GM18519 (cell line): ENCODE measurements around the gene NTRK3.

ENCODE experiments used
- ATAC-seq: cut with Tn5 transposase; IDR thresholded peaks from one replicate; pipeline ENCODE4 v1.9.1; 2021; ENCODE audit warnings: mild to moderate bottlenecking, moderate library complexity; ENCODE audit not compliant: unreplicated experiment, low FRiP score

The NTRK3 gene

GRCh38 chr15:88258093-88258641, 1.6 kb upstream of the NTRK3 start:
- ATAC-seq = no peak

DNA sequence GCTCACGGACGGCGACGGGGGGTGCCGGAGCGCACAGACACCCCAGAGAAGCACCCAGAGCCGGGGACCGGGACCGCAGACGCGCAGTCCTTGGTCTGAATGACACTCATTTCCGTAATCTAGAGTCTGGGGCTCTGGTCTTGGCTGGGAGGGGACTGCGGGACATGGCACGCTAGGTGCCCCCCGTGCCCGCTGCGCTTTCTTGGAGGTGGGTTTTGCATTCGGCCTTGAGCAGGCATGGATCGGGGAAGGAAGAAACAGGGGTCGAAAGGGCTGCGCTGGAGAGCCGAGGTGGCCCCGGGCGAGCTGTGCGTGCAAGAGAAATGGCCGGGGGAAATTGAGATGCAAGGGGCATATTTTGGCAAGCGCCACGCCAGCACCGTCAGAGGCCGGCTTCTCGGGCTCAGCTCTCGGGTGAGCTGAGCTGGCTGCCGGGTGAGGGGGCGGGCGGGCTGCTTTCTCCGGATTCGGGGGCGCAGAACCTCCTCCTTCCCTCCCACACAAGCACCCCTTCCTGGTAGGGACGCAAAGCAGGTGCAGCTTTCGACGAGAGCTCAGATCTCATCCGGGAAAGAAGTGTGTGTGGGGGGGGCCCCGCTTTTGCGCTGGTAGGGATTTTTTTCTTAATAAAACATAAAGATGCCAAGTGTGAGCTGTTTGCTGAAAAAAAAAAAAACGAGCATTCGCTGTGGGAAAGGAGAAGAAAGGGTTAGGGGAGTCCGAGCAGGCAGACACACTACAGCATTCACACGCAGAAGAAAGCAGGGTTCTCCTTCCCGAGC, 963 bp upstream of the NTRK3 start:
- ATAC-seq = no peak

GRCh38 chr15:88255484-88256278, 858 bp downstream of the NTRK3 start:
- no peak for ATAC-seq

- ATAC-seq = no peak
Measured at GRCh38 chr15:88255087-88255483, 1.5 kb downstream of the NTRK3 start.

DNA sequence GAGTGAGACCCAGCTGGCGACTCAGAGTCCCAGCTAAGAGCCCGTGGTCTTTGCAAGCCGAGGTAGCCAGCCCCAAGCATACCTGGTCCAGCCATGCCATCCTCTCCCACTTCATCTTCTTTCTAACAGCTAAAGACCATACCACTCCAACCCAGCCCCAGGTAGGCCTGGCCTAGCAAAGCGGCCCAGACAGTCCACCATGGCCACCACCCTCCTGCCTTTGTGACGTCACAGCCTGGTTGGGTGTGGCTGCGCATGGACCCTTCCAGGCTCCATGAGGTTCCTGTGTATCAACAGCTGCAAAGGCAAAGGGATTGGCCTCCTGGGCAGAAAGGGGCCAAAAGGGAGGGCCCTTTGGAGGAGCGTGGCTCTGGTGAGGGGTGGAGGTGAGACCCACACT, 4.1 kb downstream of the NTRK3 start:
- ATAC-seq = no peak

GRCh38 chr15:88250826-88251225, 5.7 kb downstream of the NTRK3 start:
- no peak for ATAC-seq

- no peak for ATAC-seq
Measured at GRCh38 chr15:88249220-88249619, 7.3 kb downstream of the NTRK3 start.

GRCh38 chr15:88247914-88248313, 8.6 kb downstream of the NTRK3 start:
- ATAC-seq = no peak

- peak; percentile 70 for ATAC-seq
Measured at GRCh38 chr15:88246666-88247446, 9.7 kb downstream of the NTRK3 start.

DNA sequence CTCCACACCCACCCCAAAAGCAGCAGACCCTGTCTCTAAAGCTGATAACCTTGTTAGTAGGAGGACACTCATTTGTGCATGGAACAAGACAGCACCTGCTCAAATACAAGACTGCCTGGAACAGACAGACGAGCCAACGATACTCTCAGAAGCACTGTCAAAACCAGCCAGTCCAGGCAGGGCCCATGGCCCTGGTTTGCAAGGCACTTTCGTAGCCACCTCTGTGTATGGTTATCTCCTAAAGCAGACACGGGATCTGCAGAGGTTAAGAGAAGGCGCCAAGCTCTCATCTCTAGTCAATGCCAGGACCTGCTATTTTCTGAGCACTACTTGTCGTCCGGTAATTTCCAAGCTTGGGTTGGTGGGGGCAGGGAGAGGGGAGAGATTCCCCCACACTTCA, 10.5 kb downstream of the NTRK3 start:
- ATAC-seq = no peak

- no peak for ATAC-seq
Measured at GRCh38 chr15:88243895-88244787, 12.4 kb downstream of the NTRK3 start.

DNA sequence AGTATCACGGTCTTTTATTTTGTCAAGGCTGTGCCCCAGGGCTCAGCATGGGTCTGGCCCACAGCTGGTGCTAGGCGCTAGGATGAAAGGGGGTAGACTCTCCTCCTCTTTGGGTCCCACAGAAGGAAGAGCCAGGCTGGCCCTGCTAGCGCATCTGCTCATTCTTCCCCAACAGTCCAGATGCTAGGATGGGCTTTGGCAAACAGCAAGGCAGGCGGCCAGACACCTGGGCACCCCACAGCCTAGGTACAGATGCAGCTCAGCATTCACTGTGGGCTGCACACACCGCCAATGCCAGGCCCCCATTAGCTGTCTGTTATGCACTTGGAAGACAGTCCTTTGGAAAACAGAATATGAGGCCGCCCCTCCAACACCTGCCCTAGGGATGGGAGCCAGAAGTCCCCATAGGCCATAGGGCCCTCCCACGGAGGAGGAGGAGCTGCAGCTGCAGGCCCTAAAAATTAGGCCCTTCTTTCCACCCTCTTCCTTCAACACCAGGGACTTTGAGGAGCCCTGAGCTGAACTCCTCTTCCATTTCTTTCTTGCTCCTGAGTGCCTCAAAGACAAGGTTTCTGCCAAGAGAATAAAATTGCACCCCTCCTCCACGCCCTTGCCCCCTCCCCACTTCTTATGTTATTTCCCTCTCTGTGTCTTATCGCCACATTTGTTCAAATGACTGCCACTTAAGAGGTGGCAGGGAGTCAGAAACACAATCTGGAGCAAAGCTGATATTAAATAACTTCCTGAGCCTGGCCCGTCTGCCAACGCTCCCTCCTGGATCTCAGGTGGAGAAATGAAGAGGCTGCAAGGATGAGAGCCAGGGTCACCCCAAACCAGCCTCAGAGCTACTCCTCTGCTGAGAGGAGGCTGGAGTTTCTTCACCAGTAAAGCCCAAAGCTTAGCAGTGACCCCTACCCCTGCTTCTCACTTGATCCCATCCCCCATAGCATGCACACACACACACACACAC, 13.7 kb downstream of the NTRK3 start:
- no peak for ATAC-seq

- no peak for ATAC-seq
Measured at GRCh38 chr15:88241461-88241860, 15.1 kb downstream of the NTRK3 start.

DNA sequence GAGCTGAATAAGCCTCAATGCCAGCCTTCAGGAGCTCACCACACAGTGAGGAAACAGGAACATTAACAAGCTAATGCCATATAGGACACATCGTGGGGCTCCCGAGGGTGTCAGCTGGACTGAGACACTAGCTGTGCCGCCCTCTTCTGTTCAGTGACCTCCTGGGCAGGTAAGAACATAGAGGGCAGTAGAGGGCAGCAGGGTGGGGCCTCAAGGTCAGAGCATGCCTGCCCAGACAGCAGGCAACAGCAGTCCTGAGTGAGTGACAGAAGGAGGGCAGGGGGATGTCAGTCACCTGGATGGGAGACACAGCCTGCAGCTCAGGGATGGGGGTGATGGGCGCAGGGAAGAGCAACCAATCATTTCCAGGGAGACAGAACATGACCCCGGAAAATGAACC, 15.5 kb downstream of the NTRK3 start:
- no peak for ATAC-seq

- no peak for ATAC-seq
Measured at GRCh38 chr15:88239594-88239993, 16.9 kb downstream of the NTRK3 start.

- no peak for ATAC-seq
Measured at GRCh38 chr15:88238618-88239430, 17.7 kb downstream of the NTRK3 start.

- no peak for ATAC-seq
Measured at GRCh38 chr15:88234711-88235110, 21.8 kb downstream of the NTRK3 start.

DNA sequence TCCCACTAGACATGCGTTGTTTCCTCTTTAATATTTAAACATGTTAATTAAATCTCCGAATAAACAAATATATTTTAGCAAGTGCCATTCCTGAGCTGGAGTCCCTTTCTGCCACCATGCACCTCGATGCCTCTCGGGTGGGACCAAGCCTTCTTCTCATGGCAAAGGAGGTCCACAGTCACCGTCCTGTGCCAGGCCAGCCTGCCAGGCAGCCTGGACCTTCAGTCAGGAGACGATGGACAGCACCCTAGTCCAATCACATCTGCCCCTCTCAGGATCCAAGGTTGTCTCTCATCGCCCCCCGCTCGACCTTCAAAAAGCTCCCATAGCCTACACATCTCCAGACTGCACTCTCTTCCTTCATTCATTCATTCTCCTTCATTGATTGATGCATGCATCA, 22.6 kb downstream of the NTRK3 start:
- ATAC-seq = no peak
